H1 (cell line): ENCODE results near the gene PALS2. TPM values are rescaled to one million over a fixed set of nuclear protein-coding genes. Genes with fewer than 3 reads are reported as not detected.

ENCODE experiments used
- NRF1 ChIP-seq: IDR thresholded peaks from 2 replicates; pipeline ENCODE4 v1.6.1; 2011; ENCODE audit warnings: mild to moderate bottlenecking, low read depth, low read length, improper control_type of control experiment
- TCF12 ChIP-seq: IDR thresholded peaks from 2 replicates; pipeline ENCODE4 v1.6.1; 2011; ENCODE audit warnings: low read depth, mild to moderate bottlenecking, low read length
- polyA plus RNA-seq, 7 experiments: library from polyadenylated mRNA; depleted of rRNA in 3 of 7; stranded (reverse) in 5 of 7; unstranded in 2 of 7; fragments of >200 nt in 5 of 7; fragments of 200-250 nt in 2 of 7; gene quantifications; 1 replicate in 5 of 7; 2 replicates in 1 of 7; 4 replicates in 1 of 7; pipeline versions ENCODE4 v1.2.1 to v1.2.3, GENCODE V29; 2011 to 2013; ENCODE audit warnings: missing spikeins in 2 of 7, mixed read lengths in 2 of 7
- total RNA-seq: library from RNA; stranded (reverse); fragmentation: NEBNext Ultra II Directional; extraction: Animal tissue kit (Norgen Biotek cat#: 25700); gene quantifications from 2 replicates; pipeline ENCODE4 v1.2.1, GENCODE V29; 2021

The PALS2 gene
- total and polyA plus RNA-seq, 2 of the 8 experiments (the other 6 are each of a cell fraction or from before 2014, with no cell fraction given), result 10.4 to 98.3 TPM

GRCh38 chr7:24609059-24609458 is 35.8 kb downstream of the PALS2 start (continued):
- TF ChIP-seq NRF1 (no peak), TCF12 (no peak)
